Femur (tissue), 1 donor: ENCODE measurements around the gene VSX1.
A peak's percentile ranks its signal among the peaks of the same experiment; 100 is the strongest.

ENCODE experiments used
- DNase-seq: peaks from one replicate; pipeline ENCODE4 v3.0.0-alpha.2; 2017

Gene VSX1

GRCh38 chr20:25052255-25053194 lies 29.4 kb downstream of the VSX1 start:
- DNase-seq, result peak; percentile 71

DNA sequence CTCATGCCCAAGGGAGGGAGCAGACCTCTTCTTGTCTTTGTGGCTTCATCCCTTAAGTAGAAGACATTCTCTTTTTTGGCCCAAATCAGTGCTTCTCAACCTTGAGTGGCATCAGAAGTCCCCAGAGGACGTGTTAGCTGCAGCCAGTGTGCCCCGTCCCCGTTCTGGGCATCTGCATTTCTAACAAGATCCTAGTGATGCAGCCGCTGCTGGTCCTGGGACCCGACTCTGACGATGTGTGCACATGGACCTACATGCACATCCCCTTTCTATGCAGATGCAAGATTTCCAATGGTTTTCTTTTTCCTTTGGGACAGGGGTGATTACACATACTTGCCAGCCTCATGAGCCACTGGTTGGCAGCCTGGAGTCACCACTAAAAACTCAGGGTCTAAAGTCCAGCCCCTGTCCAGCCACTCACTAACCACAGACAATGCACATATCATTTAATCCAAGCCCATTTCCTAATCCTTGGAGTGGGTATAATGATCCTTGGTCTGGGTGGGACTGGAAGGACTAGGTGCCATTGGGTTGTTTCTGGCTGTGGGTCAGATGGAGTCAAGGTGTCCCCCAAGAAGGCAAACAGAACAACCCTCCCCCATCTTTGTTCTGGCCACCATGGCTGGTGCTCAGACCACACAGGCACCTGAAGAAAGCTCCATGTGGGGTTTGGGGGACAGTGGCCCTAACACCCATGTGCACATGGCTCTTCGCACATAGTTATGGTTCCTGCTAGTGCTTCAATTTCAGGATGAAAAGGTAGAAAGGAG lies 30.4 kb downstream of the VSX1 start:
- DNase-seq, result peak; percentile 22

- peak; percentile 18 for DNase-seq
Measured at GRCh38 chr20:25050501-25051350, 31.2 kb downstream of the VSX1 start.

- DNase-seq, result peak; percentile 10
Measured at GRCh38 chr20:25050082-25050481, 31.9 kb downstream of the VSX1 start.

DNA sequence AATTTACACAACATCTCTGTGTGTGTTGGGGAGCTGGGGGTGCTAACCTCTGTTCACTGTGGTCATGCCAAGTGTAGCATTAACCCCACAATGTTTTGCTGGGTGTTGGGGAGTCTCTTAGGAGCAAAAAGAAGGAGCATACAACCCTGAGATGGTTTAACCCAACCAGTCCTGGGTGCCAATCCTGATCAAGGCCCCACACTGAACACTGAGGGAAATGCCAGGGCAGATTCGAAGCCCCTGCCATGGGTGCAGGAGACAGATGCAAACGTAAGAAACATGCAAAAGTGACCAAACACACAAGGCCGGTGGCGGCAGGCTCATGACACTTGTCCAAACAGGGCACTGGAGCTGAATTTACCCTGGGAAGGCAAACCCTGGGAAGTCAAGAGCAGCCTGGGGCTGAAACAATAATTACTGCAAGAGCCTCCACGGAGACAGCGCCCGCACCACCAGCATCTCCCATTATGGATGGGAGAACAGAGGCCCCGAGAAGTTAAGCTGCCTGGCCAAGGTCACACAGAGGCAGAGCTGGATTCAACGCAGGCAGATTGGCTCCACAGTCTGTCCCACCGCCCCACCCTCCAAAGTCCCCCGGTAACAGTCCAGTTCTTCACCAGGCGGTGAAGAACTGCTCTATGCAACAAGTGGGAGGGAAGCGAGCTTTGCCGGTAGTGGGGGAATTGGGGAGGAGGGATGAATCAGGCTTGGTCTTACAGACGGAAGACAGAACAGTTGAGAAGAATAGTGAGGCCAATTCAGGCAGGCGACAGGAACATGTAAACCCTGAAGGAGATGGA lies 32.5 kb downstream of the VSX1 start:
- DNase-seq, result peak; percentile 17

- DNase-seq, result peak; percentile 10
Measured at GRCh38 chr20:25048519-25048952, 33.4 kb downstream of the VSX1 start.

- DNase-seq, result peak; percentile 9
Measured at GRCh38 chr20:25047766-25048165, 34.2 kb downstream of the VSX1 start.

DNA sequence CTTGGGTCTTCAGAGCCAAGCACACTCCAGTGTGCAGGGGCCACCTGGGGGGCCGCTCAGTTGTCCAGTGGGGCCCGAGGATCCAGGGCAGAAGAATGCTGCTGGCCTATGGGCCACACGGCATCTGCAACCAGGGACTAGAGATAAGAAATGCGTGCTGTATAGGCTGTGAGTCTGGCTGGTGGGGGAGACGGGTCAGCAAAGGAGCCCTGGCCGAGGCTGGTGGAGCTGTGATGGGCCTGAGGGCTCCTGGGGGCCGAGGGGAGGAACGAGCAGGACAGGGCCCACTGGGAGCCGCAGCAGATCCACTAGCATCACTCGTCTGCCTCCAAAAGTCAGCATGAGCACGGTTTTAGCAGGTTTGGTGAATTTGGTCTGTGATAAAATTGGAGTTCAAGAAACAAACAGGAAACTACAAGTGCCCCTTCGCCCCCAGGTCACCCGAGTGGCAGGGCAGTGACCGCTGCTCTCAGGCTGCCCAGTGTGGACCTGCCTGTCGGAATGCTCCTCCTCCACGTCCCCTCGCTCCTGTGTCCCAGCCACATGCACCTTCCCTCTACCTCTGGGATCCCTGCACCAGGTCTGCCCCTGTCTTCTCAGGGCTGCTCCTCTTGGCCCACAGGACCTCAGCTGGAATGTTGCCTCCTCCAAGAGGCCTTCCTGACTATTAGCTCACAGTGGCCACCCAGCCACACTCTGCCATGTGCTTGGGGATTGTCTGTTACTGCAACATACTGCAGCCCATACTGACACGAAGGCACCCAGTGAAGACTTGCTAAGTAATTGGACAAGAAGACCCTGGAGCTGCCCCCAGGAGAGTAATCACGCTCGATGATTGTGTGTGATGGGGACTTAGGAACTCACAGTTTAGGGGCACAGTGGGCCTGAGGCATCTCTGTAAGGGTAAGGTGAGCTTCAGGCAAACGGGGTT lies 34.9 kb downstream of the VSX1 start:
- DNase-seq, result peak; percentile 12

- DNase-seq, result peak; percentile 43
Measured at GRCh38 chr20:25046181-25046641, 35.7 kb downstream of the VSX1 start.

DNA sequence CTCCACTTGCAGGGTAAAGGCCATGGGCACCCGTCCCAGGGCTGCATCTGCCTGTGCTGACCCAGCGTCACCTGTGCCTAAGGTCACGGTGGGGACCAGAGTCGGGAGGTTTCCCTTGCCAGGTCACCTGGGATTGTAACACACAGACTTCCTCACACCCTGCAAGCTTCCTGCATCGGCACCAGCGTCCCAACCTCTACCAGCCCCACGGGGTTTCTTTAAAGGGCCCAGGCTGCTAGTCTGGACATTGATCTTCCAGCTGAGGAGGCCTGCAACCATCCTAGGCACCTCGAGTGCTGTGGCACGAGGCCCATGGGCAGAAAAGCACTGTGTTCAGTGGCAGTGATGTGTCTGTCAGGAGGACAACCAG lies 36.6 kb downstream of the VSX1 start:
- DNase-seq, result peak; percentile 13

- peak; percentile 17 for DNase-seq
Measured at GRCh38 chr20:25044660-25045342, 37.1 kb downstream of the VSX1 start.

DNA sequence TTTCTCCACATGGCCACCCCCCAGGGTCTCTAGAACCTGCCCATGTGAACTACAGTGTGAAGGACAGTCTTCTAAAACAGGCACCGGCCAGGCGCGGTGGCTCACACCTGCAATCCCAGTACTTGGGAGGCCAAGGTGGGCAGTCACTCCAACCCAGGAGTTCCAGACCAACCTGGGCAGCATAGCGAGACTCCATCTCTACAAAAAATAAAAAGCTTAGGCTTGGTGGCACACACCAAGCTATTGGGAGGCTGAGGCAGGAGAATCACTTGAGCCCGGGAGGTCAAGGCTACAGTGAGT lies 37.7 kb downstream of the VSX1 start:
- DNase-seq, result no peak

DNA sequence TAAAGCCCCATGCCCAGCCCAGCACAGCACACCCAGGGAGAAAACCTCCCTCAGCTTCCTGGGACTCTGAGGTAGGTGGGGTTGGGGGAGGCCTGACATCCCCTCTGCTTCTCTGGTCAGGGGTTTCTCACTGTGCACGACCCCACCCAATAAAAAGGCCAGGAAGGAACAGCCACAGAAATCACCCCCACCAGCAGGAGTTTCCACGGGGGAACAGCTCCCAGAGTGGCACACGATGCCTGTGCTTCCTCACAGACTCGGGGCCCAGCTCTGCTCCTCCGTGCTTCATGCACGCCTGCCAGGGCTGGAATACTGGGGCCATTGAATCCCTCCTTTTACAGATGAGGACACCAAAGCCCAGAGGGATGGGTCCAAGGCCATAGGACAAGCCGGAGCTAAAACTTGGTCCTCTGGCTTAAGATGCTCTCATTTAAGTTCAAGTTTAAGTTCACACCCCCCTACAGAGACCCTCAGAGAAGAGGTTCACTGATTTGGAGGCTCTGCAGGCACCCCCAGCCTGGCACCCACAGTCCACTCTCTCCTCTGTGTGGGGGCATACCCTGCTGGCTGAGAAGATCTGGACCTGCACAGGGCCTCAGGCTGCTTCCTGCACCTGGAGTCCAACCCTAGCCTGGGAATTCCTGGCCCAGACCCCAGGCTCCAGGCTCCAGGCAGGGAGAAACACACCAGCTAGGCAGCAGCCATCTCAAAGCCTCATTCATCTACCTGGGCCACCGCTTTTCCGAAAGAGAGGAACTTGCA lies 38.3 kb downstream of the VSX1 start:
- DNase-seq, result peak; percentile 12

- DNase-seq, result peak; percentile 69
Measured at GRCh38 chr20:25042531-25043498, 39.1 kb downstream of the VSX1 start.

- no peak for DNase-seq
Measured at GRCh38 chr20:25041813-25042530, 40.0 kb downstream of the VSX1 start.

DNA sequence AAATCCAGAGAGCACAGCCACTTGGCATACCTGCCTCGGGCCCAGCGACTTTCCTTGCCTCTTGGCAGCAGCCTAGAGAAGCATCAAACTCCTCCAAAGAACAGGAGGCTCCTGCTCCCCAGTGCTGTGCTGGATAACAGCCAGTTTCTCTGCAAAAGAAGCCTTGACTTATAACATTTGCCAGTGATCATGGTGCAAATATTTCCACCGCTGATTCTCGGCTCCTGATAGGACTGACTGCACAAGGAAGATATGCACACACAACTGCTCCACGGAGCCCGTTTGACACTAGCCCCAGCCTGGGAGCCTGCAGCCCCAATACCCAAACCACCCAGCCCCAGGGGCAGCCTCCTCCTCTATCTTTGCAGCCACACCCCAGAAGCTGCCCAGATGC lies 41.5 kb downstream of the VSX1 start:
- DNase-seq, result peak; percentile 75

GRCh38 chr20:25039697-25040437 lies 42.1 kb downstream of the VSX1 start:
- DNase-seq, result peak; percentile 86
